Activated B cell treated with CpG ODN at 0.5 μM for 24 hours (primary cell): ENCODE results near the gene SRPK3. TPM values are rescaled to one million over a fixed set of nuclear protein-coding genes. Genes with fewer than 3 reads are reported as not detected.
"Not testable (repeated sequence)": the region's sequence is repeated elsewhere in the genome, so short reads cannot be mapped to it uniquely, and the experiment has no call there.

ENCODE experiments used
- ATAC-seq: fragments of 200-7000 bp; cut with Tn5 transposase; one replicate; pipeline ENCODE4 v1.10.0; 2021; ENCODE audit warnings: low read depth, mild to moderate bottlenecking, moderate library complexity
- CTCF ChIA-PET: fragments of 350-600 bp; sonication (Branson Sonifier 250); formaldehyde crosslinking; loops from one replicate; lab custom pipeline; 2021; ENCODE audit warnings: antibody characterized with exemption; lab: Charles Lee
- POLR2A ChIA-PET: fragments of 350-600 bp; sonication (Branson Sonifier 250); formaldehyde crosslinking; loops from one replicate; lab custom pipeline; 2021; ENCODE audit warnings: antibody characterized with exemption; lab: Charles Lee
- DNase-seq: peaks from one replicate; pipeline ENCODE4 v3.0.0; 2022
- H3K27ac Mint-ChIP-seq: one replicate; pipeline ENCODE4 v1.8.0; 2020; ENCODE audit warnings: mixed read lengths
- H3K27me3 Mint-ChIP-seq: one replicate; pipeline ENCODE4 v1.8.0; 2021; ENCODE audit warnings: mixed read lengths
- H3K36me3 Mint-ChIP-seq: one replicate; pipeline ENCODE4 v1.8.0; 2021; ENCODE audit warnings: low read depth, mixed read lengths
- H3K4me1 Mint-ChIP-seq: one replicate; pipeline ENCODE4 v1.8.0; 2021; ENCODE audit warnings: mixed read lengths
- H3K4me3 Mint-ChIP-seq: one replicate; pipeline ENCODE4 v1.8.0; 2020; ENCODE audit warnings: mild to moderate bottlenecking, mixed read lengths
- H3K9me3 Mint-ChIP-seq: one replicate; pipeline ENCODE4 v1.8.0; 2020; ENCODE audit warnings: mixed read lengths
- intact Hi-C: fragments of 100-400 bp; cut with micrococcal nuclease; formaldehyde crosslinking; loops from one replicate; pipeline ENCODE4 v1.15.1; 2024
- total RNA-seq: library from RNA; stranded (reverse); gene quantifications from 2 replicates; pipeline ENCODE4 v1.2.3, GENCODE V29; 2022
- TF ChIP-seq, protein P1 (sequence below): fragments of 200-600 bp; IDR thresholded peaks from one replicate; pipeline ENCODE4 v1.8.0; 2022; ENCODE audit warnings: antibody characterized with exemption, mild to moderate bottlenecking

SRPK3 gene
- total RNA-seq, 1 donor from 2014 or later = not detected

DNA sequence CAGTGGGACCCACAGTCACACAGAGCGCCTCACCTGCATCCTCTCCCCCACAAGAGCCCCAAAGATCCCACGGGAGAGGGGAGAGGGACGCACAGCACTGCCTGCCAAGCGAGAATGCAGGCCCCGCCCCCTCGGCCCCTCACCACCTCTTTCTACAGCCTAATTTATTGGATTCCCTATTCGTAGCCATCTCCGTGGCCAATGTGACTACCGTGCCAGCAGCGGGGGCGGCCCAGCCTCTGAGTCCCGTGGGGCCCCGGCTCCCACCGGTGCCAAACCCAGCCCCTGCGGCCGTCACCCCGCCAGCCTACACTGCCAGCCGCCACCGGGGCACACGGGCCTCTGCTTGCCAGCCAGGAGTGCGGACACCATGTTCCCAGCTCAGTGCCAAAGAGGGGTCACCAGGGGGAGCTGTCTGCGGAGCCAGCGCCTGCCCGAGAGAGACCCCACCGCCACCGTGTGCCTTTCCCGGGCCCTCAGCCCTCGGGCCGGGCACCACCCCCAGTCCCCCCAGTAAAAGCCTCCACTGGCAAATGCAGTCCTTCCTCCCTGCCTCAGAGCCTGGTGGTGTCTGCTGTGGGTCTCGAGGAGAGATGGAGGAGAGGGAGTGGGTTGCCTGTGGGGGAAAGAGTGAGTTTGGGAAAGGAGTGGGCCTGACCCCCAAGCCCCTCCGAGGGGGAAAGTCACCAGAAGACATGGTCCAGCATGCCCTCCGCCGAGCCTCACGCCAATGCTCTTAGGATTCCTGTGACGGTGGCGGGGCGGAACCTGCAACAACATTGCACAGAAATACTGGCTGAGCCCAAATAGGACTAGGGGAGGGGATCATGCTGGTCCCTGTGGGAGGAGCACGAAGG lies 36.4 kb upstream of the SRPK3 start:
- POLR2A ChIA-PET = no interaction called here
- Mint-ChIP-seq H3K27me3 (no peaks in the 10 kb centered on the region), H3K36me3 (no peaks in the 10 kb centered on the region), H3K27ac (no peak overlapping the region), H3K4me1 (peaks cover 36% of the 10 kb centered on the region), H3K9me3 (no peaks in the 10 kb centered on the region), H3K4me3 (no peak overlapping the region)
- TF ChIP-seq, protein P1, sequence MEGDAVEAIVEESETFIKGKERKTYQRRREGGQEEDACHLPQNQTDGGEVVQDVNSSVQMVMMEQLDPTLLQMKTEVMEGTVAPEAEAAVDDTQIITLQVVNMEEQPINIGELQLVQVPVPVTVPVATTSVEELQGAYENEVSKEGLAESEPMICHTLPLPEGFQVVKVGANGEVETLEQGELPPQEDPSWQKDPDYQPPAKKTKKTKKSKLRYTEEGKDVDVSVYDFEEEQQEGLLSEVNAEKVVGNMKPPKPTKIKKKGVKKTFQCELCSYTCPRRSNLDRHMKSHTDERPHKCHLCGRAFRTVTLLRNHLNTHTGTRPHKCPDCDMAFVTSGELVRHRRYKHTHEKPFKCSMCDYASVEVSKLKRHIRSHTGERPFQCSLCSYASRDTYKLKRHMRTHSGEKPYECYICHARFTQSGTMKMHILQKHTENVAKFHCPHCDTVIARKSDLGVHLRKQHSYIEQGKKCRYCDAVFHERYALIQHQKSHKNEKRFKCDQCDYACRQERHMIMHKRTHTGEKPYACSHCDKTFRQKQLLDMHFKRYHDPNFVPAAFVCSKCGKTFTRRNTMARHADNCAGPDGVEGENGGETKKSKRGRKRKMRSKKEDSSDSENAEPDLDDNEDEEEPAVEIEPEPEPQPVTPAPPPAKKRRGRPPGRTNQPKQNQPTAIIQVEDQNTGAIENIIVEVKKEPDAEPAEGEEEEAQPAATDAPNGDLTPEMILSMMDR = no peak
- intact Hi-C loops = no loop called here
- CTCF ChIA-PET = no interaction called here
- ATAC-seq = no peak
- DNase-seq = no peak

- intact Hi-C loops, H3K36me3 Mint-ChIP-seq, DNase-seq, ATAC-seq, H3K27ac Mint-ChIP-seq, POLR2A ChIA-PET, H3K4me3 Mint-ChIP-seq, H3K9me3 Mint-ChIP-seq, H3K27me3 Mint-ChIP-seq, CTCF ChIA-PET: not testable (repeated sequence)
- H3K4me1 Mint-ChIP-seq = peaks cover 39% of the 10 kb centered on the region
These were observed 35.8 kb upstream of the SRPK3 start for GRCh38 chrX:153745067-153745433.

GRCh38 chrX:153746359-153746758 lies 34.5 kb upstream of the SRPK3 start:
- POLR2A ChIA-PET = no interaction called here
- Mint-ChIP-seq H3K4me1 (peaks cover 37% of the 10 kb centered on the region), H3K9me3 (no peaks in the 10 kb centered on the region), H3K4me3 (no peak overlapping the region), H3K27me3 (no peaks in the 10 kb centered on the region), H3K36me3 (no peaks in the 10 kb centered on the region), H3K27ac (no peak overlapping the region)
- TF ChIP-seq, protein P1 = no peak
- DNase-seq (no peak), ATAC-seq (no peak)
- CTCF ChIA-PET = no interaction called here
- intact Hi-C loops = no loop called here

DNA sequence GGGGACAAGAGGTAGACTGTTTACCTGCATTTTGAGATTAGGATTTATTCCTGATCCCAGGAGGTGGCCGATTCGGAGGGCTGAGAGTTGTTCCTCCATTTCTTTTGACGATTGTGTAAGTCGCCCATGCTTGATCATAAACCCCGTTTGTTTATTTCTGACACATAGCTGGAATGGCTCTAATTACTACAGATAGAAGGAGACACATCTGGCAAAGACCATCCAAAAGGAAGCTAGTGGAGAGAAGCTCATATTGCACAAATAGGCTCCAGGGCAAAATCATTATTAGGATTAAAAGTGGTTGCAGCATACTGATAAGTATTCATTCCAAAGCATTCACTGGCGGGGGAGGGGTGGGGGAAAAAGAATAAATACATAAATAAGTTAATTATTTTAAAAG lies 33.9 kb upstream of the SRPK3 start:
- H3K27me3 Mint-ChIP-seq, ATAC-seq, CTCF ChIA-PET, H3K36me3 Mint-ChIP-seq, DNase-seq, intact Hi-C loops, POLR2A ChIA-PET, H3K4me3 Mint-ChIP-seq, H3K27ac Mint-ChIP-seq, H3K9me3 Mint-ChIP-seq: not testable (repeated sequence)
- H3K4me1 Mint-ChIP-seq = peaks cover 32% of the 10 kb centered on the region

GRCh38 chrX:153749017-153749416 lies 31.8 kb upstream of the SRPK3 start:
- CTCF ChIA-PET, H3K27ac Mint-ChIP-seq, ATAC-seq, H3K9me3 Mint-ChIP-seq, H3K36me3 Mint-ChIP-seq, intact Hi-C loops, DNase-seq, H3K4me3 Mint-ChIP-seq, POLR2A ChIA-PET, H3K27me3 Mint-ChIP-seq: not testable (repeated sequence)
- H3K4me1 Mint-ChIP-seq = peaks cover 23% of the 10 kb centered on the region

- no peak overlapping the region for H3K27ac Mint-ChIP-seq
- no peak for ATAC-seq
- no peak overlapping the region for H3K4me3 Mint-ChIP-seq
- TF ChIP-seq, protein P1 = no peak
- H3K4me1 Mint-ChIP-seq = peaks cover 15% of the 10 kb centered on the region
- H3K27me3 Mint-ChIP-seq = no peaks in the 10 kb centered on the region
- CTCF ChIA-PET = no interaction called here
- POLR2A ChIA-PET = no interaction called here
- H3K36me3 Mint-ChIP-seq = no peaks in the 10 kb centered on the region
- DNase-seq = no peak
- H3K9me3 Mint-ChIP-seq = no peaks in the 10 kb centered on the region
- intact Hi-C loops = no loop called here
These were observed 30.6 kb upstream of the SRPK3 start for GRCh38 chrX:153750127-153750774.
